GM19467 (cell line): Measurements from ENCODE around the gene SIDT1.

ENCODE experiments used
- ATAC-seq: cut with Tn5 transposase; IDR thresholded peaks from one replicate; pipeline ENCODE4 v1.9.1; 2021; ENCODE audit warnings: mild to moderate bottlenecking, moderate library complexity; ENCODE audit not compliant: unreplicated experiment

Gene SIDT1

DNA sequence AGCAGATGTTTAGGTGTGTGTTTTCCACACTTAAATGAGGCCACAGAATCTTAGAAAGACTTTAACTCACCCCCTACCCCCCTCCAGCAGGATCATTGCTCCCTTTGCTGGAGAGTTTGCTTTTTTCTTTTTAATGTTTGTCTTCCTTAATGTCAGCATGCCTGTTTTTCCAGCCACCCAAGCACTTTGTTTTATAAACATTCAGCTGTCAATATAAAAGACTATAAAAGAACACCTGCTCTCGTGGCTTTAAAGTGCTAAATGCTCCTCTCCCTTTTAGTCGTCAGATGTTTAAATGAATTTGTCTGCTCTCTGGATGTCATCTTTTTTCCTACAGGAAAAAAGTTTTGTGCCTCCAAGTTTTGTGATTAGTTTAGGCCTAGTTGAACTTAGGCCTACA is 61.7 kb downstream of the SIDT1 start:
- ATAC-seq, result no peak

DNA sequence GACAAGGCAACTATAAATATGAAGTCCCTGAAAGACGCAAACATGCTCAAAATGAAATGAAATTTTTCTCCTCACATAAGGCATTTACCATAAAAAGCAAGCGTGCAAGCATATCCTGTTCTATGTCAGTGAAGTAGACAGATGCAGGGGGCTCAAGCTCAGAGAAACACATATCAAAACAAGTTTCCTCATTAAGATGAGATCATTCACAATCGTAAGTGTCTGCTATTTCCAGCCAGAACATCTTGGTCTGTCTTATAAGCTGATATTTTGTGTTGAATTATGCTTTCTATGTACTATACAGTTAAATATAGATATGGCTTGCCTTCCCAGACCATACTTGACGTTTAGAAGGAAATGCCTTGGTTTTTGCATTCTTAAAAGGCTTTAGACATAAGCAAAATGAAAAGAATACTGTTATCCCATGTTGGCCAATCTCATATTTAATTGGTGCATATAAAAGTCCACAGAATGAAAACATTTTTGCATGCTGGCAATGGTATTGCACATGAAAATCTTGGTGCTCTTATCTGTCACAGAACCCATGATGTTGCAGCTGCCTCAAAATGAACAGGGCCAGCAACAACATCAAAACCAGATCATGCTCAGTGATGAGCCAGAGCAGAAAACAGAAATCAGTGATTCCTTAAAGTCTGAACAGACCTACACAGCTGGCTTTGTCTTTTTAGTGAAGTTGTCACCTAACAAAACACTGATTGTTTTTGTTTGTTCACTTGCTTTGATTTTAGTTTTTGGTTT is 65.4 kb downstream of the SIDT1 start:
- no peak for ATAC-seq

DNA sequence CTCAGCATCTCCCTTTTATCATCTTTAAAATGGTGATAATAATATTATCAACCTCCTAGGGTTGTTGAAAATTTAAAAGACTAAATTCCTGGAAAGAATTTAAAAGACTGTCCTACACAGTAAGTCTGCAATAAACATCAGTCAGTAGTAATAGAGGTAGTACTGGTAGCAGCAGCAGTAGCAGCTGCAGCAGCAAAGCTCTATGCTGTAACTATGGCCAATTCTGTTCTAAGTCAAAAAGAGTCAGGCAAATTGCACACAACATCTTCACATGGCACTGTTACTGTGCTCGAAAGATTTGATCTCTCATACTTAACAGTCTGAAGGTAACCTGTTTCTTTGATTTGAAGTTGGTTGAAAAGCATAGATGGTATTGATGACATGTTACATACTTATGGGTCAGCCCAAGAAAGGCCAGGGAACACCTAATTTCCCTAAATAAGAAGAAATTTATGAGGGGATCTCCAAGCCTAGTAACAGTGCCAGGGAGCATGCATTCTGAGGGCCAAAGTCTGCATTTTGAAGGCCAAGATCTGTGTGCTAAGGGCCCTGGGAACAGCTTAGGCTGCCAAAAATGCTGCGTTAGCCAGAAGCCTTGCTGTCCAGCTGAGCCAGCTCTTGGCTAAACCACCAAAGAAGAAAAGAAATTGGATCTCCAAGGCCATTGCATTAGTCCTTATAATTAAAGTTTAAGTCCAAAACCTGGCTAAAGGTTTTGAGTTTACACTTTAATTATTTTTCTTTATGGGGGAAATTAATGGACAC is 68.2 kb downstream of the SIDT1 start:
- no peak for ATAC-seq

DNA sequence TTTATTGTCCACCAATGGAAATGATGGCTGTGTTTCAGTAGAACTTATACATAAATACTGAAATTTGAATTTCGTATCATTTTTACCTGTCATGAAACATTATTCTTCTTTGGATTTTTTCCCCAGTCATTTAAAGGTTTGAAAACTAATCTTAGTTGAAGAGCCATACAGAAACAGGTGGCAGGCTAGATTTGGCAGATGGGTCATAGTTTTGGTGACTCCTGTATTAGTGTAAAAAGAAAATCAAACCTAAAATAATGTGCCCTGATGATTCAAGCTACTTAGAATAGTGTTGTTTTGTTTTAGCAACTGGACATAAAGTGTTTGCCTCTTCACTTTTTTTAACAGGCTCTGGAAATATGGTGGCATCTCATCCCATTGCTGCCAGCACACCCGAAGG is 68.9 kb downstream of the SIDT1 start:
- ATAC-seq, result no peak

DNA sequence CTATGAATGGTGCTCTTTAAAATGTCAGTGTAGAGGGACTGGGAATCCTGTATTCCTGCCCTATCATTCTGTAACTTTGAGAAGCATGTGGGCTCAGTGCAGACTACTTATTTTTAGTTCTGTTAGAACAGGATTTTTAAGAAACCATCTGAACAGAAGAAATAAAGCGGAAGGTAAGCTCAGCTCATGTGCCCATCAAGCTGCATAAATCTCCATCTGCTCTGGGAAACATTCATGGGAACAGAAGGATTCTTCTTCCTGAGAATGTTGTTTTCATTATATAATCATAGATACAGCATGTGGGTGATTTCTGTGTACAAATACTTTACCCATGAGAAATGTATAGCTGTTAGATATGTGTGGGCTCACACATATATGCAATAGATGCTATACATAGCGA is 69.9 kb downstream of the SIDT1 start:
- no peak for ATAC-seq

DNA sequence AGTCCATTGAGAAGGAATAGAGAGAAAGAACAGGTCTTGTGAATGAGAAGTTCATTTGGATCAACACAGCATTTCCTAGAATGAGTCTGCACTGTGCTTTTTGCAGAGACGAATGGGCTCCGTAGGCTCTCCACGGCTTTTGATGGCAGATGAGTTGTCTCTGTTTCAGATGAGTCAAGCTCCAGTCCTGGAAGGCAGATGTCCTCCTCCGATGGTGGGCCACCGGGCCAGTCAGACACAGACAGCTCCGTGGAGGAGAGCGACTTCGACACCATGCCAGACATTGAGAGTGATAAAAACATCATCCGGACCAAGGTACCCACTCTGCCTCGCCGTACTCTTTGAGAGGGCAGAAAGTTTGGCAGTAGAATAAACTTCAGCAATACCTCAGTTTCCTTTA is 70.5 kb downstream of the SIDT1 start:
- ATAC-seq, result no peak

DNA sequence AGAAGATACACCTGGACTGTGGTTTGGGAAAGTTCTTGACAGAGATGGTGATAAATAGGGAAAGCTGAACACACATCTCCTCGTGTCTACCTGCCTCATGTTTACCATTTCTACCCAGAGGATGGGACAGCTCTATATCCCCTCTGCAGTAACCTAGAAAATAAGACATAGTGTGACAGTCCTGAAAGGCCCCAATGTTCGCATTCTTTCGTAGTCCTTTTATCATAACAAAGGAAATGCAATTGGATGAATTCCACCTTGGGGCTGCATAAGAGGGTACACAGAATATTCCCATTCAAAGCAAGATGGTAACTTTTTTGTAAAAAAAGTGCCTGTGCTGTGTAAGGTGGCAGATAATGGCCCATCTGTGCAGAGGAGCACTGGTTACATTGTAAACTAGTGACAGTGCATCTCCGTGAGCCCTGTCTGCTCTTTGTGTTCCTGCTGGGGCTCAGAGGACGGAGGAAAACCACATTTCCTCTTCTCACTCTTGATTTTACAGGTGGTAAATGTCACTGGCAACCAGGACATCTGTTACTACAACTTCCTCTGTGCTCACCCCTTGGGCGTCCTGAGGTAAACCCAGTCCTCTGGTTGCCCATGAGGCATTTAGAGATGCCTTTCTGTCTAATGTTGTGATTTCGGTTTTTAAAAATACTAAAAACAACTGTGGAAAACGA is 74.3 kb downstream of the SIDT1 start:
- peak; percentile 99 for ATAC-seq

DNA sequence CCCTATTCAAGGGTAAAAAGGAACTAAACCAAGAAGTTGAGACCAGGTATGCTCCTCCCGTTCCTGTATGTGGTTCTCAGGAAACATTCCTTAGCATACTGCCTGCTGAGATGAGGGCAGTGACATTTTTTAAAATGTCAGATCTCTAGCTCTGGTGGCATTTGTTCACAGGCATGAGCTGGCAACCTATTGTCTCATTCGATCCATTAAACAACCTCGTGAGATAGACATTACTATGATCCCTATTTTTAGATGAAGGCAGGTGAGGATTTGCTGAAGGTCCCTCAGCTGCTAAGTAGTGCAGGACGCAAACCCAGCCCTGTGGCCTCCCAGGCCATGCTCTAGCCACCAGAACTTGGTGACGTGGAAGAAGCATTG is 74.9 kb downstream of the SIDT1 start:
- peak; percentile 21 for ATAC-seq

DNA sequence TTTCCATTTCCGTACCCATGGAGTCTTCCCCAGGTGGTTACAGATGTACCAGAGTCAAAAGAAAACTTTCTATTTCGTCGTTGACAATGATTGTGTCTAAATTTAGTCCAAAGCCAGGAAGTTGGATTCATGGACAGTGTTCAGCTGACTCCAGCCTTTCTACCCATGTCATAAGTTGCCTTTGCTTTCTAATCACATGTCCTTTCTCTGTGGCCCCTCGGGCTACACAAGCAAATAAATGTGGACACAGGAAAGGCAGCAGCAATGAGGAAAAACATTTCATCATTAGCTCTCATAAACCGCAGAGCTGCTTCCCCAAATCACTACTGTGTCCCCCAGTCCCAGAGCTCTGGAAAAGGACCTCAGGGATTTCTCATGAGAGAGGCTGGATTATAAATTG is 82.0 kb downstream of the SIDT1 start:
- ATAC-seq, result no peak

DNA sequence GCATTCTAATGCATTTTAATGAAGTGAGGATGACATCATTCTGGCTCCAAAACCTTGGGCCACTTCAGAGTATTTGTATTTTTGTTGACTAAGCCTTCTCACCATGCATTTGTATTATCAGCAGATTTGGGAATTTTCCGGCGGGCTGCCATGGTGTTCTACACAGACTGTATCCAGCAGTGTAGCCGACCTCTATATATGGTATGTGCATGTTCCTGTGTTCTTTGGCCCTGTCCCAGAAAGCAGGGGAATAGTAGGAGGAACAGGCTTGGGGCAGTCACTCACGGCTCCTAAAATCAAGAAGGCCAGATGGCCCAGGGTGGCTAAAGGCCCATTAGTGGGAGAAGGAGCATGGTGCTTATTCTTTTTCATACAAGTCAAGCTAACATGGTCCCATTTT is 83.6 kb downstream of the SIDT1 start:
- no peak for ATAC-seq

DNA sequence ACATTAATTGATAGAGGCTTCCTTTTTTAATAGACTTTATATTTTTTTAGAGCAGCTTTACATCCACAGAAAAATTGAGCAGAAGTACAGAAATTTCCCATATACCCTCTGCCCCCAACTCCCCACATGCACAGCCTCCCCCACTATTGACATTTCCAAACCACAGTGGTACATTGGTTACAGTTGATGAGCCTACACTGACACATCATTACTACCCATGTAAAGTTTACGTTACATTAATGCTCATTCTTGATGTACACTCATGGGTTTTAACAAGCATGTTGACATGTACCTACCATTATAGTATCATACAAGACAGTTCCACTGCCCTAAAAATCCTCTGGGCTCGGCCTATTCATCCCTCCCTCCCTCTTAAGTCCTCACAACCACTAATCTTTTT is 85.4 kb downstream of the SIDT1 start:
- ATAC-seq, result no peak

DNA sequence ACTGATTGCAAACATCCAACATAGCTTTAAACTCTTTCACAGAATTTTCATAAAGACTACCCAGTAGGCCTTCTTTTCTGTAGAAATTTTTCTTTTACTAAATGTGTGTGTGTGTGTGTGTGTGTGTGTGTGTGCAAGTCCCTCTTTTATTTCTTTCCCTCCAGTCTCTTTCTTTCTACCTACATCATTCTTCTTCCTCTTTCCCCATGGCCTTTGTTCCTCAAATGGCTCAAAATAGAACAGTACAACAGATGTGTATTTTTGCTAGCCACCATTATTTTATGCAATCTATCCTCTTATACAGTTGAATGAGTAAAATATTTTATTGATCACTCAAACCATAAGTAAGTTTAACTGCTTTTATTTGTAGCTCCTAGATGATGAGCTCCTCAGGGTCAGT is 87.7 kb downstream of the SIDT1 start:
- ATAC-seq, result no peak

DNA sequence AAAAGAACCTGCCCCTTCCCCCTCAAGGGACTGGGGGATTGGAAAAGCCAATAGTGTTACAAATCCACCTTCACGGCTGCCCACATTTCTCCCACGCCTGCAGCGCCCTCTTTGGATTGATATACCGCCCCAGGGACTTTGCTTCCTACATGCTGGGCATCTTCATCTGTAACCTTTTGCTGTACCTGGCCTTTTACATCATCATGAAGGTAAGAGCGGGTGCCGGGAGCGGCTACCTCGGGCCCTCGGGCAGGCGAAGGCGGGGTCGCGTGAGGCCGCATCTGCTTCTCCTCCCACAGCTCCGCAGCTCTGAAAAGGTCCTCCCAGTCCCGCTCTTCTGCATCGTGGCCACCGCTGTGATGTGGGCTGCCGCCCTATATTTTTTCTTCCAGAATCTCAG is 91.0 kb downstream of the SIDT1 start:
- no peak for ATAC-seq

DNA sequence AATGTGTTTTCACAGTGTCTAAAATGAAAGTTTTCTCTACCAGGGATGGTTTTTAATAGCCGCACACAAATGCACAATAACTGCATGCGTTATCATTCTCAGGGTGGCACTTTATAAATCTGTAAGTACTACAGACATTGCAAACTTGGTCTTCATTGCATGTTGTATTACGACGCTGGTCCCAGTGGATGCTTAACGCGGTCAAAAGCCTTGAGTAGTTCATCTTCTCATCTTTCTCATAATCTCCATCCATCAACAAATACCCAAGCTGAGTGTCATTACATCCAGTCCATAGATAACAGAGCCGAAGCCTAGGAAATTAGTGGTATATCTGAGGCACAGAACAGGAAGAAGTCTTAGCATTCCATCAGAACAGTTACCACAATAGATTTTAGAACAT is 91.5 kb downstream of the SIDT1 start:
- ATAC-seq, result no peak

DNA sequence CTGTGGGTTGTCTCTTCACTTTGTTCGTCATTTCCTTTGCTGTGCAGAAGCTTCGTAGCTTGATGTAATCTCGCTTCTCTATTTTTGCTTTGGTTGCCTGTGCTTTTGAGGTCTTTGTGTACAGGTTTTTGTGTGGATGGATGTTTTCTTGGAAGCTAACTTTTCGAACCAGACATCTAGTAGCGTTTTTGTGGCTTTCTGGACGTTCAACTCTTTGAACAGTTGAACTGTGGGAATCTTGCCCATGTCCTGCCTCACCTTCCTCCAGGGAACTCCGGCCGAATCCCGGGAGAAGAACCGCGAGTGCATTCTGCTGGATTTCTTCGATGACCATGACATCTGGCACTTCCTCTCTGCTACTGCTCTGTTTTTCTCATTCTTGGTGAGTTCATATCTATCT is 93.5 kb downstream of the SIDT1 start:
- no peak for ATAC-seq

DNA sequence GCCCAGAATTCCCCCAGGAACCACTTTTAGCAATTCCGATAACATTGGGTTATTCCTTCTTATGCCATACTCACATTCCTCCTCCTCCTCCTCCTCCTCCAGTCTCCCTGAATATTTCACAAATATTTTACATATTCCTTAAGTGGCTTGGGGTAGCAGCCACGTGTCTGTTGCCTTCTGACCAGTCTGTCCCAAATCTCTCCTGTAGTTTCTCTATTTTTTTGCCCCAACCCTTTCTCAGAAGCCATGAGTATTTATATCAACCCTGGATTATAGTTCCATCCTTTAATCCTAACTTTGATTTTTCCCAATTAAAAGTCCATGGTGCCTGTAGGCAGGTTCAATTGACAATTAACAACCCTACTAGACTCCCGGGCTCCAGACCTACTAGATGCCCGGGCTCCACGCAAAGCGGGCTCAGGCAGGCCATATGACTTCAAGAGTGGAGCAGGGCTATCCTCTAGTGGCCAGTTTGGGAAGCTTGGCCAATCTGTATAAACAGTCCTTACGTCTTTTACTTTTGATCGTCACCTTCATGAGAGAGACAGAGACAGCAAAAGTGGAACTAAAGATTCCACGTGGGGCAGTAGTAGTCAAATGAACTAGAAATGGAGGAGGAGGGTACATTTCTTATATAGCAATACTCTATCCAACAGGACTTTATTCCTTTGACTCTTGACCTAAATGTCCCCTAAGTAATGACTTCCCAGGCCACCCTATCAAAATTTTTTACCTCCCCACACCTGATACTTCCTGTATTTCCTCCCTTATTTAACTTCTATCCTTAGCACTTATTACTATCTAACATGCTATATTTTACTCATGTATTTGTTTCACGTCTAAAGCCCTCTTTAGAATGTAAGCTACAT is 94.4 kb downstream of the SIDT1 start:
- ATAC-seq, result no peak

DNA sequence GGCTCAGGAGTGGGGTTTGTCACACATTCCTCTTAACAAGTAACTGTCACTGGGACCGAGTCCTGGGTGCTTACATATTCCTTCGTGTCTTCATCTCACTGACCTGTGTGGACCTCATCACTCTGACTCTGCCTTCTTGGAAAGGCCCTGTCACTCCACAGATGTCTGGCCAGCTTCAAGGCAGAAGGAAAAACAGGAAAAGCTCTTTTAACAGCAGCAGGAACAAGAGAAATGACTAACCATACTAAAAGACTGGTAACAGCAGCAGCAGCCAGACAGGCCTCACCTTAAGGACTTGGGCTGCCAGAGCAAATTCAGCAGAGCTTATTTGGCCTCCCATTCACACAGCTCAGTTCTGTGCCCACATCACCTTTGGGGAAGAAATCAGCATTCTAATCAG is 96.0 kb downstream of the SIDT1 start:
- ATAC-seq, result no peak

DNA sequence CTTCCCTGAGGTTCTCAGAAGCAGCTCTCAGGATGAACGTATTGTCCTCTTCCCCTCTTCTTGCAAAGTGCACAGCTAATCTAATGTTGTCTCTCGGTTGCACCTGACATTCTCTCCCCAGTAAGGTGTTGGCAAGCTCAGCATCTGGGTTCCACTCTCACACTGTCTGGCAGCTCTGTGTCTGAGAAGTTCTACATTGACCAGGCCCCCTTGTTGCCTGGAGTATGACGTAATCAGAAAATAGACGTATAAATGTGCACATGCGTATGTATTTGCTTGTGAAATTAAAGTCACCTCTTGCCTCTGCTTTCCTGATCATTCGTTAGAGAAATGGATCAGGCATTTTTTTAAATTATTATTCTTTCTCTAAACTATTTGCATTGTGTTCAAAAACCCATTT is 96.4 kb downstream of the SIDT1 start:
- ATAC-seq, result no peak

DNA sequence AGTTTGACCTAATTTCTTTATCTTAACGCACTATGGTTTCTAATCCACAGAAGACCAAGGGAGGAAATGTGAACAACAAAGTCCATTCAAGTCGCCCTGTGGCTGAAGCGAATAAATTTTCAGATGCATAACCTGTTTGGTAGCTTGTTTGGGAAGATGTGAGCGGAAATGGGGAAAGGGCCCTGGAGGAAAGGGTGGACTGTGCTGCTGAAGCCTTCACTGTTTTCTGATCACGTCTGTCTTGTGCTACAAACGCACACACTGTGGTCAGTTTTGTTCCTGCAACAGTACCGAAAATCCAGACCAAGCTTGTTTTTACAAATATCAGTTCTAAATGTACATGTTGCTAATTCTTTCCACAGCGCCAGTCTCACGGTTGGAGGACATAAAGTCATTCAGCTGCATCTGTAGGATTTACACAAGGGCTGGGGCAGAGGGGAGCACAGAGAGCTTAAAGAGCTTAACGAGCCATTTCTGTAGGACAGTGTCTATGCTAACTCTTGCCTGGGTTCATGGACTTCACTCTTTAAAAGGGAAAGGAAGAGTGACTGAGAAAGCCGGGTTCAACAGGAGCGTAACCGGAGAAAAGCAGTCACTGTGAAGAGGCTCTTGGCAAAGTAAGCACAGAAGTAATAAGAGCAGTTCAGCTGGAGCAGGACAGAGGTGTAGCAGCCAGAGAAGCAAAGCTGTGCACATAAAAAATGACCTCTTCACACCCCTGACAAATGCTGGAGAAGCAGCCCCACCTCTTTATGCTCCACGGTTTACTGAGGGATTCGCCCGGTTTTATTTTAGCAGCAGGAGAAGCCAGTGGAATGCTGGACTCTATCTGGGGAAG is 97.4 kb downstream of the SIDT1 start:
- ATAC-seq, result no peak

DNA sequence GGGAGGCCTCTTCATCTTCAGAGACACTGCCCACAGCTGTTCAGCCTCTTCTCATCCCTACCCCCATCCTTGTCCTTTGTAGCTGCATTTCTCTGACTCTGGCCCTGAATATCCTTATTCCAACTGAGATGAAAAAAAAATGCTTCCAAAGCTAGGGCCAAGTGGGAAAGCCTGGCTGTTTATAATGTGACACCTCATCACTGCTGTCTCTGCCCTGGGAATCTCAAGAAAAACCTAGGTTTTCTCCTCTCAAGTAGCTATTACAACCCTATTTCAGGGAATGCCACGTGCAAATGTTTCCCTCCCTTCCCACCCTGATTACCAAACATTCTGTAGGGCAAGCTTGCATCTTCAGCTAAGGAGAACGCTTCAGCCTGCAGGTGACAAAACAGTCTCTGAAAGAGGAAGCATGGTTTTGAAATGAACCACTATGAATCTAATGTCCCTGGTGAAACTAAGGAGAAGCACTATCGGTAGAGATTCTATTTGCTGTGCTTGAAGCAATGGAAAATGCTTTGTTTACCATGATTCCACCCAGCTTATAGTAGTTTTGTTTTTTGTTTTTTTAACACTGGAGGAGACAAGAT is 98.7 kb downstream of the SIDT1 start:
- no peak for ATAC-seq
